NT2/D1 (cell line): ENCODE data around the gene CELF2.

Source experiments
- DNase-seq: peaks from one replicate; pipeline ENCODE4 v3.0.0-alpha.2; 2011; ENCODE audit warnings: low read depth, low spot score
- H3K27me3 ChIP-seq: 2 replicates; pipeline ENCODE4 v1.6.0; 2011; ENCODE audit warnings: mild to moderate bottlenecking; ENCODE audit not compliant: insufficient read length, insufficient read depth
- H3K36me3 ChIP-seq: 2 replicates; pipeline ENCODE4 v1.6.1; 2011; ENCODE audit warnings: mild to moderate bottlenecking, low read length, mixed read lengths; ENCODE audit not compliant: insufficient read depth, insufficient read length
- H3K4me1 ChIP-seq: 2 replicates; pipeline ENCODE4 v1.5.1; 2011; ENCODE audit not compliant: insufficient read depth, insufficient read length
- H3K4me3 ChIP-seq: 2 replicates; pipeline ENCODE4 v1.5.1; 2011; ENCODE audit warnings: low read depth; ENCODE audit not compliant: insufficient read length
- H3K9ac ChIP-seq: 2 replicates; pipeline ENCODE4 v1.6.0; 2011; ENCODE audit warnings: low read depth; ENCODE audit not compliant: insufficient read length
- H3K9me3 ChIP-seq: 2 replicates; pipeline ENCODE4 v1.5.1; 2011; ENCODE audit warnings: mild to moderate bottlenecking, low read length; ENCODE audit not compliant: insufficient read depth
- SUZ12 ChIP-seq: IDR thresholded peaks from 2 replicates; pipeline ENCODE4 v1.6.1; 2011; ENCODE audit not compliant: insufficient read length, insufficient read depth; ENCODE audit errors: extremely low read depth
- YY1 ChIP-seq: IDR thresholded peaks from 2 replicates; pipeline ENCODE4 v1.6.1; 2011; ENCODE audit not compliant: insufficient read length, insufficient read depth
- ZNF274 ChIP-seq: IDR thresholded peaks from 2 replicates; pipeline ENCODE4 v1.6.1; 2011; ENCODE audit warnings: mild to moderate bottlenecking, low read depth, low read length

CELF2 gene

GRCh38 chr10:11300563-11300962 lies 282.9 kb downstream of the CELF2 start:
- H3K9ac ChIP-seq: no peak overlapping the region
- no peak overlapping the region for H3K4me3 ChIP-seq
- no peak for DNase-seq
- peaks cover 3% of the 10 kb centered on the region for H3K36me3 ChIP-seq
- TF ChIP-seq SUZ12 (no peak), ZNF274 (no peak), YY1 (no peak)
- H3K9me3 ChIP-seq: no peaks in the 10 kb centered on the region
- no peaks in the 10 kb centered on the region for H3K4me1 ChIP-seq
- no peaks in the 10 kb centered on the region for H3K27me3 ChIP-seq

- H3K36me3 ChIP-seq: peaks cover 3% of the 10 kb centered on the region
- no peak overlapping the region for H3K9ac ChIP-seq
- DNase-seq: no peak
- H3K4me3 ChIP-seq: no peak overlapping the region
- TF ChIP-seq SUZ12 (no peak), ZNF274 (no peak), YY1 (no peak)
- H3K9me3 ChIP-seq: no peaks in the 10 kb centered on the region
- no peaks in the 10 kb centered on the region for H3K4me1 ChIP-seq
- no peaks in the 10 kb centered on the region for H3K27me3 ChIP-seq
Measured at GRCh38 chr10:11301571-11302111, 284.0 kb downstream of the CELF2 start.

GRCh38 chr10:11302181-11302580 lies 284.5 kb downstream of the CELF2 start:
- no peak for DNase-seq
- TF ChIP-seq YY1: no peak
- TF ChIP-seq ZNF274: no peak
- no peak for TF ChIP-seq SUZ12
- H3K27me3 ChIP-seq: no peaks in the 10 kb centered on the region
- H3K4me1 ChIP-seq: no peaks in the 10 kb centered on the region
- peaks cover 3% of the 10 kb centered on the region for H3K36me3 ChIP-seq
- H3K9me3 ChIP-seq: no peaks in the 10 kb centered on the region
- H3K9ac ChIP-seq: no peak overlapping the region
- H3K4me3 ChIP-seq: no peak overlapping the region

- peaks cover 13% of the 10 kb centered on the region; the same call in 1 of the 2 replicates for H3K9me3 ChIP-seq
- H3K4me1 ChIP-seq: no peaks in the 10 kb centered on the region
- H3K9ac ChIP-seq: no peak overlapping the region
- H3K36me3 ChIP-seq: peaks cover 3% of the 10 kb centered on the region
- no peak for DNase-seq
- TF ChIP-seq ZNF274 (no peak), YY1 (no peak), SUZ12 (no peak)
- no peaks in the 10 kb centered on the region for H3K27me3 ChIP-seq
- H3K4me3 ChIP-seq: no peak overlapping the region
Measured at GRCh38 chr10:11303361-11304170, 285.9 kb downstream of the CELF2 start.

GRCh38 chr10:11304906-11305585 lies 287.4 kb downstream of the CELF2 start:
- no peaks in the 10 kb centered on the region for H3K4me1 ChIP-seq
- peaks cover 14% of the 10 kb centered on the region; the same call in 1 of the 2 replicates for H3K9me3 ChIP-seq
- no peak overlapping the region for H3K9ac ChIP-seq
- no peak overlapping the region for H3K4me3 ChIP-seq
- TF ChIP-seq SUZ12 (no peak), ZNF274 (no peak), YY1 (no peak)
- peaks cover 3% of the 10 kb centered on the region for H3K36me3 ChIP-seq
- DNase-seq: no peak
- H3K27me3 ChIP-seq: no peaks in the 10 kb centered on the region

GRCh38 chr10:11305825-11306593 lies 288.3 kb downstream of the CELF2 start:
- H3K9me3 ChIP-seq: peaks cover 15% of the 10 kb centered on the region; the same call in 1 of the 2 replicates

More at GRCh38 chr10:11305825-11306593, 288.3 kb downstream of the CELF2 start:
- no peak for TF ChIP-seq ZNF274
- TF ChIP-seq YY1: no peak
- no peak for TF ChIP-seq SUZ12
- Histone ChIP-seq H3K9ac (no peak overlapping the region), H3K4me3 (no peak overlapping the region), H3K27me3 (no peaks in the 10 kb centered on the region), H3K4me1 (no peaks in the 10 kb centered on the region), H3K36me3 (peaks cover 3% of the 10 kb centered on the region)
- no peak for DNase-seq
